Stomach (tissue), 9 donors: ENCODE measurements around the gene MYL2. TPM values are rescaled to one million over a fixed set of nuclear protein-coding genes. Genes with fewer than 3 reads are reported as not detected.

Source experiments
- DNase-seq, 2 donors: peaks; one replicate each; pipeline versions ENCODE4 v3.0.0 to v3.0.0-alpha.2; 2013 to 2019
- H3K27ac ChIP-seq, 5 donors: fragments of 200-600 bp in 4 of 5; sonication (generic) in 4 of 5; one replicate each; pipeline ENCODE4 v1.5.1; 2013 to 2019; ENCODE audit warnings: mild to moderate bottlenecking in 1 of 5, moderate library complexity in 1 of 5
- H3K27me3 ChIP-seq, 3 donors: fragments of 200-600 bp; sonication (generic); one replicate each; pipeline ENCODE4 v1.5.1; 2017 to 2019; ENCODE audit warnings: mixed run types in 1 of 3
- H3K36me3 ChIP-seq, 4 donors: fragments of 200-600 bp; sonication (generic); 1 replicate in 3 of 4; 2 replicates in 1 of 4; pipeline ENCODE4 v1.5.1; 2016 to 2019
- H3K4me1 ChIP-seq, 4 donors: fragments of 200-600 bp; sonication (generic); one replicate each; pipeline ENCODE4 v1.5.1; 2016 to 2019
- H3K4me3 ChIP-seq, 4 donors: fragments of 200-600 bp; sonication (generic) in 3 of 4; one replicate each; pipeline ENCODE4 v1.5.1; 2016 to 2019; ENCODE audit warnings: mild to moderate bottlenecking in 1 of 4
- H3K9me3 ChIP-seq, 4 donors: fragments of 200-600 bp; sonication (generic); one replicate each; pipeline ENCODE4 v1.5.1; 2016 to 2019
- CTCF ChIP-seq, 7 experiments: fragments of 450-650 bp in 4 of 7; fragments of 200-600 bp in 3 of 7; sonication (generic) in 3 of 7; IDR thresholded peaks; one replicate each; pipeline ENCODE4 v1.5.1; 2016 to 2019; ENCODE audit warnings: antibody characterized with exemption in 7 of 7, control low read depth in 2 of 7, mild to moderate bottlenecking in 1 of 7
- EP300 ChIP-seq: sonication (generic); formaldehyde crosslinking; IDR thresholded peaks from one replicate; pipeline ENCODE4 v1.6.1; 2017; ENCODE audit warnings: antibody characterized with exemption
- POLR2A ChIP-seq, 4 donors: fragments of 450-650 bp; IDR thresholded peaks; one replicate each; pipeline ENCODE4 v1.6.1; 2016; ENCODE audit warnings: antibody characterized with exemption in 4 of 4, control low read depth in 2 of 4, mild to moderate bottlenecking in 1 of 4, moderate library complexity in 1 of 4
- POLR2AphosphoS5 ChIP-seq, 3 donors: sonication (generic); formaldehyde crosslinking; IDR thresholded peaks; one replicate each; pipeline ENCODE4 v1.6.1; 2016; ENCODE audit warnings: antibody characterized with exemption in 3 of 3
- WGBS, 5 donors: extraction: QIAGEN DNeasy Blood & Tissue Kit in 3 of 5; methylation state at CpG; one replicate each; pipeline versions ENCODE4 v1.1.5 to v1.1.7; 2013 to 2018; 5-methylcytosine and 5-hydroxymethylcytosine counted together
- intact Hi-C: fragments of 100-400 bp; cut with DNase I; formaldehyde crosslinking; loops from one replicate; pipeline ENCODE4 v1.15.1; 2023; ENCODE audit warnings: low total_unique reads
- polyA plus RNA-seq, 3 donors: library from polyadenylated mRNA; stranded (reverse); fragments of 200-250 nt; gene quantifications; one replicate each; pipeline ENCODE4 v1.2.3, GENCODE V29; 2013
- total RNA-seq, 5 donors: library from RNA; depleted of rRNA; stranded (reverse); fragments of >200 nt; gene quantifications; one replicate each; pipeline versions ENCODE4 v1.1.0 to v1.2.3, GENCODE V29; 2014 to 2016
- donor health status: healthy with polysubstance abuse.
- donor health status: Bipolar disorder and iron deficiency.
- donor health status: healthy.

MYL2 gene
- total and polyA plus RNA-seq, 8 donors = 1.1 to 38.0 (median 5.1) TPM; not detected in 4

GRCh38 chr12:110906516-110906915 lies 13.9 kb downstream of the MYL2 start:
- intact Hi-C loops = no loop called here
- Histone ChIP-seq H3K27ac (no peak overlapping the region), H3K36me3 (no peaks in the 10 kb centered on the region), H3K9me3 (no peaks in the 10 kb centered on the region), H3K4me1 (no peaks in the 10 kb centered on the region), H3K27me3 (peaks cover 0 to 23% (median 0%) of the 10 kb centered on the region in 3 donors), H3K4me3 (no peak overlapping the region)
- TF ChIP-seq EP300 = no peak
- TF ChIP-seq CTCF (IDR thresholded peaks at IDR 0.05) = no peak
- no peak for TF ChIP-seq POLR2AphosphoS5 (IDR thresholded peaks at IDR 0.05)
- TF ChIP-seq POLR2A (IDR thresholded peaks at IDR 0.05) = no peak
- 62 to 73% (median 73%) methylated on average over 5 of the region's 5 CpGs for WGBS, 5 donors
- no peak for DNase-seq

GRCh38 chr12:110906083-110906482 lies 14.3 kb downstream of the MYL2 start:
- Histone ChIP-seq H3K36me3 (no peaks in the 10 kb centered on the region), H3K4me1 (no peaks in the 10 kb centered on the region), H3K9me3 (no peaks in the 10 kb centered on the region), H3K27me3 (peaks cover 0 to 18% (median 0%) of the 10 kb centered on the region in 3 donors), H3K4me3 (no peak overlapping the region), H3K27ac (no peak overlapping the region)
- DNase-seq = no peak
- intact Hi-C loops = no loop called here
- TF ChIP-seq POLR2A (IDR thresholded peaks at IDR 0.05) = no peak
- no peak for TF ChIP-seq POLR2AphosphoS5 (IDR thresholded peaks at IDR 0.05)
- no peak for TF ChIP-seq EP300
- no peak for TF ChIP-seq CTCF (IDR thresholded peaks at IDR 0.05)
- 45 to 47% (median 47%) methylated on average over 3 of the region's 3 CpGs for WGBS, 5 donors

- intact Hi-C loops = no loop called here
- H3K4me1 ChIP-seq = no peaks in the 10 kb centered on the region
- H3K27me3 ChIP-seq = peaks cover 0 to 14% (median 0%) of the 10 kb centered on the region in 3 donors
- no peak for TF ChIP-seq POLR2A (IDR thresholded peaks at IDR 0.05)
- no peak for TF ChIP-seq POLR2AphosphoS5 (IDR thresholded peaks at IDR 0.05)
- TF ChIP-seq CTCF (IDR thresholded peaks at IDR 0.05) = no peak
- no peak for TF ChIP-seq EP300
- H3K36me3 ChIP-seq = no peaks in the 10 kb centered on the region
- no peaks in the 10 kb centered on the region for H3K9me3 ChIP-seq
- 92 to 98% (median 96%) methylated on average over 4 of the region's 4 CpGs for whole genome bisulfite sequencing, 5 donors
- DNase-seq = no peak
- H3K4me3 ChIP-seq = no peak overlapping the region
- H3K27ac ChIP-seq = no peak overlapping the region
Measured at GRCh38 chr12:110903511-110903910, 16.9 kb downstream of the MYL2 start.

- DNase-seq = no peak
- intact Hi-C loops = no loop called here
- H3K27me3 ChIP-seq = peaks cover 0 to 9% (median 0%) of the 10 kb centered on the region in 3 donors
- TF ChIP-seq POLR2AphosphoS5 (IDR thresholded peaks at IDR 0.05) (no peak), POLR2A (IDR thresholded peaks at IDR 0.05) (no peak), EP300 (no peak), CTCF (IDR thresholded peaks at IDR 0.05) (no peak)
- no peaks in the 10 kb centered on the region for H3K4me1 ChIP-seq
- H3K9me3 ChIP-seq = no peaks in the 10 kb centered on the region
- no peaks in the 10 kb centered on the region for H3K36me3 ChIP-seq
- no peak overlapping the region for H3K4me3 ChIP-seq
- WGBS, 5 donors = 72 to 78% (median 72%) methylated on average over 4 of the region's 4 CpGs
- H3K27ac ChIP-seq = no peak overlapping the region
Measured at GRCh38 chr12:110901401-110901800, 19.0 kb downstream of the MYL2 start.
